Fibroblast of lung (primary cell): Measurements from ENCODE around the gene MBNL3. TPM values are rescaled to one million over a fixed set of nuclear protein-coding genes. Genes with fewer than 3 reads are reported as not detected.

Experiments used
- DNase-seq, 2 donors: peaks; one replicate each; pipeline versions ENCODE4 v3.0.0 to v3.0.0-alpha.2; 2010; ENCODE audit warnings: low read depth in 2 of 2
- H2AFZ ChIP-seq: 2 replicates; pipeline ENCODE4 v1.5.1; 2012; ENCODE audit warnings: low read length, control low read depth, inconsistent platforms
- H3K27ac ChIP-seq: 2 replicates; pipeline ENCODE4 v1.5.1; 2011; ENCODE audit warnings: low read length, control low read depth; ENCODE audit not compliant: insufficient read depth
- H3K27me3 ChIP-seq: 2 replicates; pipeline ENCODE4 v1.5.1; 2011; ENCODE audit warnings: mild to moderate bottlenecking, low read length; ENCODE audit not compliant: control insufficient read depth, insufficient read depth
- H3K36me3 ChIP-seq: 2 replicates; pipeline ENCODE4 v1.5.1; 2011; ENCODE audit warnings: low read length; ENCODE audit not compliant: control insufficient read depth, insufficient read depth
- H3K4me1 ChIP-seq: 2 replicates; pipeline ENCODE4 v1.5.1; 2011; ENCODE audit warnings: low read length; ENCODE audit not compliant: control insufficient read depth, insufficient read depth; ENCODE audit errors: extremely low read depth
- H3K4me2 ChIP-seq: 2 replicates; pipeline ENCODE4 v1.5.1; 2011; ENCODE audit warnings: low read length, control low read depth; ENCODE audit not compliant: insufficient read depth; ENCODE audit errors: extremely low read depth
- H3K4me3 ChIP-seq, 4 experiments: fragments of 200-600 bp in 1 of 4; sonication (generic) in 1 of 4; replicated peaks in 1 of 4; 2 replicates each; pipeline ENCODE4 v1.5.1; 2011 to 2016; ENCODE audit warnings: low read length in 4 of 4, low read depth in 3 of 4, mild to moderate bottlenecking in 3 of 4, control low read depth in 2 of 4, inconsistent platforms in 1 of 4, mixed read lengths in 1 of 4; ENCODE audit not compliant: insufficient read depth in 1 of 4; ENCODE audit errors: control extremely low read depth in 1 of 4
- H3K79me2 ChIP-seq: 2 replicates; pipeline ENCODE4 v1.5.1; 2012; ENCODE audit warnings: mild to moderate bottlenecking, low read length, inconsistent platforms; ENCODE audit not compliant: control insufficient read depth, insufficient read depth
- H3K9ac ChIP-seq: 2 replicates; pipeline ENCODE4 v1.5.1; 2011; ENCODE audit warnings: mild to moderate bottlenecking, low read length, control low read depth; ENCODE audit not compliant: insufficient read depth
- H3K9me3 ChIP-seq: 2 replicates; pipeline ENCODE4 v1.5.1; 2012; ENCODE audit warnings: low read depth, low read length; ENCODE audit not compliant: control insufficient read depth, insufficient read depth
- H4K20me1 ChIP-seq: 2 replicates; pipeline ENCODE4 v1.5.1; 2011; ENCODE audit warnings: low read length; ENCODE audit not compliant: control insufficient read depth, insufficient read depth; ENCODE audit errors: extremely low read depth
- CTCF ChIP-seq, 2 donors: IDR thresholded peaks in 1 of 2; conservative IDR thresholded peaks in 1 of 2; 1 replicate in 1 of 2; 2 replicates in 1 of 2; pipeline ENCODE4 v1.5.1; 2011 to 2012; ENCODE audit warnings: low read length in 2 of 2, control low read depth in 1 of 2, inconsistent platforms in 1 of 2, low read depth in 1 of 2, mild to moderate bottlenecking in 1 of 2
- EZH2 ChIP-seq: IDR thresholded peaks from 2 replicates; pipeline ENCODE4 v1.5.1; 2012; ENCODE audit warnings: low read length, control low read depth, mild to moderate bottlenecking; ENCODE audit errors: missing control alignments
- polyA plus RNA-seq, 2 donors: library from polyadenylated mRNA; depleted of rRNA in 1 of 2; stranded (reverse) in 1 of 2; unstranded in 1 of 2; fragments of >200 nt; gene quantifications; 2 replicates each; pipeline ENCODE4 v1.2.1, GENCODE V29; 2011 to 2012; ENCODE audit warnings: missing spikeins in 1 of 2
- total RNA-seq: library from RNA; depleted of rRNA; stranded (reverse); fragments of >200 nt; gene quantifications from 2 replicates; pipeline ENCODE4 v1.2.1, GENCODE V29; 2014

Gene MBNL3
- total and polyA plus RNA-seq, 2 donors (not counting 1 experiment from before 2014, with no cell fraction given), result 2.6 to 4.5 TPM

- no peaks in the 10 kb centered on the region for H3K36me3 ChIP-seq
- H3K9me3 ChIP-seq, result no peaks in the 10 kb centered on the region
- H3K27ac ChIP-seq, result no peak overlapping the region
- no peaks in the 10 kb centered on the region for H3K27me3 ChIP-seq
- DNase-seq, result peak in 1 of 2 donors; percentile 2
- H4K20me1 ChIP-seq, result no peaks in the 10 kb centered on the region
- no peaks in the 10 kb centered on the region for H3K79me2 ChIP-seq
- H3K4me2 ChIP-seq, result no peak overlapping the region
- H2AFZ ChIP-seq, result no peak overlapping the region
- no peaks in the 10 kb centered on the region for H3K4me1 ChIP-seq
- no peak overlapping the region for H3K9ac ChIP-seq
- TF ChIP-seq CTCF (conservative IDR thresholded peaks at IDR 0.05 in 1 of 2, IDR thresholded peaks at IDR 0.05 in 1 of 2; ENCODE audit: low read depth in 1 of 2, low read length in 2 of 2), result no peak
- TF ChIP-seq EZH2, result no peak
- no peak overlapping the region for H3K4me3 ChIP-seq
Measured at GRCh38 chrX:132412208-132412607, 76.6 kb downstream of the MBNL3 start.

- Histone ChIP-seq H3K36me3 (no peaks in the 10 kb centered on the region), H2AFZ (no peak overlapping the region), H3K4me3 (no peak overlapping the region), H3K27ac (no peak overlapping the region), H4K20me1 (no peaks in the 10 kb centered on the region), H3K4me1 (no peaks in the 10 kb centered on the region), H3K9me3 (no peaks in the 10 kb centered on the region), H3K79me2 (no peaks in the 10 kb centered on the region), H3K4me2 (no peak overlapping the region), H3K27me3 (no peaks in the 10 kb centered on the region), H3K9ac (no peak overlapping the region)
- DNase-seq, result no peak
- TF ChIP-seq EZH2, result no peak
- no peak for TF ChIP-seq CTCF (conservative IDR thresholded peaks at IDR 0.05 in 1 of 2, IDR thresholded peaks at IDR 0.05 in 1 of 2; ENCODE audit: low read depth in 1 of 2, low read length in 2 of 2)
Measured at GRCh38 chrX:132411310-132411977, 77.4 kb downstream of the MBNL3 start.

- no peak for DNase-seq
- no peaks in the 10 kb centered on the region for H4K20me1 ChIP-seq
- H3K9me3 ChIP-seq, result no peaks in the 10 kb centered on the region
- H2AFZ ChIP-seq, result no peak overlapping the region
- H3K4me3 ChIP-seq, result no peak overlapping the region
- no peak overlapping the region for H3K27ac ChIP-seq
- H3K36me3 ChIP-seq, result no peaks in the 10 kb centered on the region
- no peaks in the 10 kb centered on the region for H3K4me1 ChIP-seq
- H3K4me2 ChIP-seq, result no peak overlapping the region
- no peaks in the 10 kb centered on the region for H3K27me3 ChIP-seq
- no peak overlapping the region for H3K9ac ChIP-seq
- no peak for TF ChIP-seq EZH2
- no peak for TF ChIP-seq CTCF (conservative IDR thresholded peaks at IDR 0.05 in 1 of 2, IDR thresholded peaks at IDR 0.05 in 1 of 2; ENCODE audit: low read depth in 1 of 2, low read length in 2 of 2)
- no peaks in the 10 kb centered on the region for H3K79me2 ChIP-seq
Measured at GRCh38 chrX:132409780-132410556, 78.9 kb downstream of the MBNL3 start.
